HepG2 (cell line): ENCODE data around the gene OCSTAMP. TPM values are rescaled to one million over a fixed set of nuclear protein-coding genes. Genes with fewer than 3 reads are reported as not detected.

Experiments
- ETV5 ChIP-seq: IDR thresholded peaks from 2 replicates; pipeline ENCODE4 v1.6.1; 2018; ENCODE audit warnings: missing biosample characterization, missing genetic modification reagents, inconsistent platforms, borderline replicate concordance
- FOXA1 ChIP-seq, 2 experiments: fragments of 450-650 bp in 1 of 2; sonication (generic) in 1 of 2; formaldehyde crosslinking in 1 of 2; IDR thresholded peaks; 2 replicates each; pipeline versions ENCODE4 v1.4.0 to v1.6.1; 2016 to 2020; ENCODE audit warnings: missing genetic modification reagents in 1 of 2
- MAFG ChIP-seq: sonication (generic); formaldehyde crosslinking; IDR thresholded peaks from 2 replicates; pipeline ENCODE4 v1.5.1; 2020; ENCODE audit warnings: mild to moderate bottlenecking, missing genetic modification reagents
- MIER2 ChIP-seq: IDR thresholded peaks from 2 replicates; pipeline ENCODE4 v1.6.1; 2016; ENCODE audit warnings: missing biosample characterization, missing genetic modification reagents
- PTBP1 ChIP-seq: fragments of 200-400 bp; formaldehyde crosslinking; IDR thresholded peaks from 2 replicates; pipeline ENCODE4 v1.6.1; 2018; ENCODE audit warnings: low read length, low read depth; ENCODE audit not compliant: poor library complexity, severe bottlenecking
- RNF219 ChIP-seq: sonication (generic); formaldehyde crosslinking; IDR thresholded peaks from 2 replicates; pipeline ENCODE4 v1.5.0; 2020; ENCODE audit warnings: mild to moderate bottlenecking, missing genetic modification reagents
- SMYD3 ChIP-seq: sonication (generic); formaldehyde crosslinking; IDR thresholded peaks from 2 replicates; pipeline ENCODE4 v1.8.1; 2023; ENCODE audit warnings: mild to moderate bottlenecking, missing genetic modification reagents
- SSRP1 ChIP-seq: IDR thresholded peaks from 2 replicates; pipeline ENCODE4 v1.6.1; 2016; ENCODE audit warnings: control low read depth
- STAG1 ChIP-seq: sonication (generic); formaldehyde crosslinking; IDR thresholded peaks from 2 replicates; pipeline ENCODE4 v1.4.0; 2020; ENCODE audit warnings: missing genetic modification reagents
- YEATS2 ChIP-seq: sonication (generic); formaldehyde crosslinking; IDR thresholded peaks from 2 replicates; pipeline ENCODE4 v1.4.0; 2020; ENCODE audit warnings: missing genetic modification reagents, borderline replicate concordance
- ZBTB10 ChIP-seq: sonication (generic); formaldehyde crosslinking; IDR thresholded peaks from 2 replicates; pipeline ENCODE4 v1.4.0; 2020; ENCODE audit warnings: missing genetic modification reagents, borderline replicate concordance
- ZNF160 ChIP-seq: sonication (generic); formaldehyde crosslinking; IDR thresholded peaks from 2 replicates; pipeline ENCODE4 v1.8.0; 2022; ENCODE audit warnings: mild to moderate bottlenecking, inconsistent platforms, missing genetic modification reagents
- ZNF24 ChIP-seq: fragments of 450-650 bp; IDR thresholded peaks from 2 replicates; pipeline ENCODE4 v1.6.1; 2017; ENCODE audit warnings: antibody characterized with exemption, mild to moderate bottlenecking
- ZNF326 ChIP-seq: sonication (generic); formaldehyde crosslinking; IDR thresholded peaks from 2 replicates; pipeline ENCODE4 v1.4.0; 2020; ENCODE audit warnings: missing genetic modification reagents, borderline replicate concordance
- ZNF333 ChIP-seq: sonication (generic); formaldehyde crosslinking; IDR thresholded peaks from 2 replicates; pipeline ENCODE4 v1.4.0; 2020; ENCODE audit warnings: mild to moderate bottlenecking, missing genetic modification reagents, borderline replicate concordance
- ZNF598 ChIP-seq: sonication (generic); formaldehyde crosslinking; IDR thresholded peaks from 2 replicates; pipeline ENCODE4 v1.5.1; 2020; ENCODE audit warnings: mild to moderate bottlenecking, missing genetic modification reagents, borderline replicate concordance
- ZNF766 ChIP-seq: sonication (generic); formaldehyde crosslinking; IDR thresholded peaks from 2 replicates; pipeline ENCODE4 v1.5.0; 2020; ENCODE audit warnings: missing genetic modification reagents, borderline replicate concordance
- polyA plus RNA-seq, 8 experiments: library from polyadenylated mRNA; depleted of rRNA in 3 of 8; stranded (reverse) in 7 of 8; unstranded in 1 of 8; fragments of >200 nt; fragmentation: Illumina TruSeq in 4 of 8; extraction: Trizol in 4 of 8; gene quantifications; 2 replicates each; pipeline versions ENCODE4 v1.2.1 to v1.2.3, GENCODE V29; 2011 to 2016; ENCODE audit warnings: low read depth in 4 of 8, missing spikeins in 1 of 8, mixed read lengths in 1 of 8; ENCODE audit not compliant: insufficient read depth in 1 of 8
- total RNA-seq, 5 experiments: library from RNA; depleted of rRNA; stranded (reverse); fragments of >200 nt; fragmentation: Illumina TruSeq; extraction: Trizol; gene quantifications; 2 replicates each; pipeline ENCODE4 v1.2.3, GENCODE V29; 2016; ENCODE audit warnings: low read depth in 1 of 5
- TF ChIP-seq, protein P1 (sequence below), 2 experiments: sonication (generic) in 1 of 2; formaldehyde crosslinking in 1 of 2; IDR thresholded peaks; 2 replicates each; pipeline versions ENCODE4 v1.5.1 to v1.6.1; 2011 to 2020; ENCODE audit warnings: borderline replicate concordance in 1 of 2, low read depth in 1 of 2, low read length in 1 of 2, mild to moderate bottlenecking in 1 of 2, missing genetic modification reagents in 1 of 2, moderate library complexity in 1 of 2
- TF ChIP-seq, protein P2 (sequence below): sonication (generic); formaldehyde crosslinking; IDR thresholded peaks from 2 replicates; pipeline ENCODE4 v1.5.1; 2020; ENCODE audit warnings: missing genetic modification reagents, mild to moderate bottlenecking, borderline replicate concordance

The OCSTAMP gene
- total and polyA plus RNA-seq, 2 of the 13 experiments (the other 11 are each of a cell fraction or from before 2014, with no cell fraction given), result not detected

- TF ChIP-seq ZBTB10 (CRISPR knock-in tag), result no peak
- no peak for TF ChIP-seq MAFG (CRISPR knock-in tag)
- TF ChIP-seq STAG1, result peak; percentile 99
- TF ChIP-seq SMYD3 (CRISPR knock-in tag), result no peak
- TF ChIP-seq RNF219, result no peak
- TF ChIP-seq ETV5 (CRISPR knock-in tag), result 0 out of 2 replicates have a peak, but pooled peaks have one; percentile 31
- no peak for TF ChIP-seq YEATS2 (CRISPR knock-in tag)
- peak; percentile 97 for TF ChIP-seq SSRP1 (CRISPR knock-in tag)
- no peak for TF ChIP-seq ZNF326 (CRISPR knock-in tag)
- TF ChIP-seq, protein P1, sequence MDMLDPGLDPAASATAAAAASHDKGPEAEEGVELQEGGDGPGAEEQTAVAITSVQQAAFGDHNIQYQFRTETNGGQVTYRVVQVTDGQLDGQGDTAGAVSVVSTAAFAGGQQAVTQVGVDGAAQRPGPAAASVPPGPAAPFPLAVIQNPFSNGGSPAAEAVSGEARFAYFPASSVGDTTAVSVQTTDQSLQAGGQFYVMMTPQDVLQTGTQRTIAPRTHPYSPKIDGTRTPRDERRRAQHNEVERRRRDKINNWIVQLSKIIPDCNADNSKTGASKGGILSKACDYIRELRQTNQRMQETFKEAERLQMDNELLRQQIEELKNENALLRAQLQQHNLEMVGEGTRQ (IDR thresholded peaks at IDR 0.05; ENCODE audit: low read depth, low read length), result no peak
- TF ChIP-seq, protein P1 (CRISPR knock-in tag; IDR thresholded peaks at IDR 0.05; ENCODE audit: borderline replicate concordance), result no peak
- no peak for TF ChIP-seq ZNF160 (CRISPR knock-in tag)
- TF ChIP-seq MIER2, result peak; percentile 83
- no peak for TF ChIP-seq PTBP1
- TF ChIP-seq ZNF766 (CRISPR knock-in tag), result no peak
- TF ChIP-seq ZNF598 (CRISPR knock-in tag), result no peak
- TF ChIP-seq ZNF24, result no peak
- TF ChIP-seq, protein P2, sequence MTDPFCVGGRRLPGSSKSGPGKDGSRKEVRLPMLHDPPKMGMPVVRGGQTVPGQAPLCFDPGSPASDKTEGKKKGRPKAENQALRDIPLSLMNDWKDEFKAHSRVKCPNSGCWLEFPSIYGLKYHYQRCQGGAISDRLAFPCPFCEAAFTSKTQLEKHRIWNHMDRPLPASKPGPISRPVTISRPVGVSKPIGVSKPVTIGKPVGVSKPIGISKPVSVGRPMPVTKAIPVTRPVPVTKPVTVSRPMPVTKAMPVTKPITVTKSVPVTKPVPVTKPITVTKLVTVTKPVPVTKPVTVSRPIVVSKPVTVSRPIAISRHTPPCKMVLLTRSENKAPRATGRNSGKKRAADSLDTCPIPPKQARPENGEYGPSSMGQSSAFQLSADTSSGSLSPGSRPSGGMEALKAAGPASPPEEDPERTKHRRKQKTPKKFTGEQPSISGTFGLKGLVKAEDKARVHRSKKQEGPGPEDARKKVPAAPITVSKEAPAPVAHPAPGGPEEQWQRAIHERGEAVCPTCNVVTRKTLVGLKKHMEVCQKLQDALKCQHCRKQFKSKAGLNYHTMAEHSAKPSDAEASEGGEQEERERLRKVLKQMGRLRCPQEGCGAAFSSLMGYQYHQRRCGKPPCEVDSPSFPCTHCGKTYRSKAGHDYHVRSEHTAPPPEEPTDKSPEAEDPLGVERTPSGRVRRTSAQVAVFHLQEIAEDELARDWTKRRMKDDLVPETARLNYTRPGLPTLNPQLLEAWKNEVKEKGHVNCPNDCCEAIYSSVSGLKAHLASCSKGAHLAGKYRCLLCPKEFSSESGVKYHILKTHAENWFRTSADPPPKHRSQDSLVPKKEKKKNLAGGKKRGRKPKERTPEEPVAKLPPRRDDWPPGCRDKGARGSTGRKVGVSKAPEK (CRISPR knock-in tag), result no peak
- no peak for TF ChIP-seq ZNF333 (CRISPR knock-in tag)
- TF ChIP-seq FOXA1 (IDR thresholded peaks at IDR 0.05), result no peak
- peak; percentile 59 for TF ChIP-seq FOXA1 (CRISPR knock-in tag; IDR thresholded peaks at IDR 0.05)
These were observed 29.4 kb downstream of the OCSTAMP start (continued) for GRCh38 chr20:46520976-46521579.
